Gastrocnemius medialis (tissue), 4 donors: Measurements from ENCODE around the gene DOCK10.

Experiments
- POLR2A ChIP-seq, 2 donors: fragments of 450-650 bp; IDR thresholded peaks; one replicate each; pipeline ENCODE4 v1.6.1; 2017; ENCODE audit warnings: antibody characterized with exemption in 2 of 2, mild to moderate bottlenecking in 2 of 2, moderate library complexity in 2 of 2
- TF ChIP-seq, protein P1 (sequence below), 5 experiments: fragments of 450-650 bp in 3 of 5; fragments of 200-600 bp in 2 of 5; sonication (generic) in 2 of 5; IDR thresholded peaks in 4 of 5; conservative IDR thresholded peaks in 1 of 5; 1 replicate in 4 of 5; 2 replicates in 1 of 5; pipeline ENCODE4 v1.5.1; 2016 to 2019; ENCODE audit warnings: antibody characterized with exemption in 5 of 5, mild to moderate bottlenecking in 3 of 5, moderate library complexity in 3 of 5

DNA sequence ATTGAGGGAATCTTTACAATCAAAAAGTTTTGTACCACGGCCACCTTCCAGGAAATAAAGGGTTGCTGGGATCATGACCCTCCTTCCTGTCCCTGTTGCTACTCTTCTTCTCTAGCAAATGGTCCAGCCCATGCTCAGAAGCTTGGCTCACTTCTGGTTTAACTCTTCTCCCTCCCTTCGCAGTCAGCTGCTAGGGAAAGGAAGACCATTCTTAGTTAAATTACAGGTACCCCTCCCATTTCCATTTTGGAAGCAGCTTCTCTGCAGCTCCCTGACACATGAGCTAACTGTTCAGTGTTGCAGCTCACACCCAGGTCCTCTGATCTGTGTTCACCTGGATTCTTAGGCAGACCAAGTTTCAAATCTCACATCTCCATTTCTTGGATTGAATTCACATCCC, 100.3 kb downstream of the DOCK10 start:
- TF ChIP-seq, protein P1, sequence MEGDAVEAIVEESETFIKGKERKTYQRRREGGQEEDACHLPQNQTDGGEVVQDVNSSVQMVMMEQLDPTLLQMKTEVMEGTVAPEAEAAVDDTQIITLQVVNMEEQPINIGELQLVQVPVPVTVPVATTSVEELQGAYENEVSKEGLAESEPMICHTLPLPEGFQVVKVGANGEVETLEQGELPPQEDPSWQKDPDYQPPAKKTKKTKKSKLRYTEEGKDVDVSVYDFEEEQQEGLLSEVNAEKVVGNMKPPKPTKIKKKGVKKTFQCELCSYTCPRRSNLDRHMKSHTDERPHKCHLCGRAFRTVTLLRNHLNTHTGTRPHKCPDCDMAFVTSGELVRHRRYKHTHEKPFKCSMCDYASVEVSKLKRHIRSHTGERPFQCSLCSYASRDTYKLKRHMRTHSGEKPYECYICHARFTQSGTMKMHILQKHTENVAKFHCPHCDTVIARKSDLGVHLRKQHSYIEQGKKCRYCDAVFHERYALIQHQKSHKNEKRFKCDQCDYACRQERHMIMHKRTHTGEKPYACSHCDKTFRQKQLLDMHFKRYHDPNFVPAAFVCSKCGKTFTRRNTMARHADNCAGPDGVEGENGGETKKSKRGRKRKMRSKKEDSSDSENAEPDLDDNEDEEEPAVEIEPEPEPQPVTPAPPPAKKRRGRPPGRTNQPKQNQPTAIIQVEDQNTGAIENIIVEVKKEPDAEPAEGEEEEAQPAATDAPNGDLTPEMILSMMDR (IDR thresholded peaks at IDR 0.05 in 4 of 5, conservative IDR thresholded peaks at IDR 0.05 in 1 of 5), result no peak
- no peak for TF ChIP-seq POLR2A (IDR thresholded peaks at IDR 0.05)
